Measurements from ENCODE around the gene OS9. TPM values are rescaled to one million over a fixed set of nuclear protein-coding genes. Genes with fewer than 3 reads are reported as not detected.
A peak's percentile ranks its signal among the peaks of the same experiment; 100 is the strongest.

OS9 gene
- total and polyA plus RNA-seq, 9 of the 15 experiments (the other 6 are each of a cell fraction or from before 2014, with no cell fraction given) = 4.6 to 105 (median 89.5) TPM

DNA sequence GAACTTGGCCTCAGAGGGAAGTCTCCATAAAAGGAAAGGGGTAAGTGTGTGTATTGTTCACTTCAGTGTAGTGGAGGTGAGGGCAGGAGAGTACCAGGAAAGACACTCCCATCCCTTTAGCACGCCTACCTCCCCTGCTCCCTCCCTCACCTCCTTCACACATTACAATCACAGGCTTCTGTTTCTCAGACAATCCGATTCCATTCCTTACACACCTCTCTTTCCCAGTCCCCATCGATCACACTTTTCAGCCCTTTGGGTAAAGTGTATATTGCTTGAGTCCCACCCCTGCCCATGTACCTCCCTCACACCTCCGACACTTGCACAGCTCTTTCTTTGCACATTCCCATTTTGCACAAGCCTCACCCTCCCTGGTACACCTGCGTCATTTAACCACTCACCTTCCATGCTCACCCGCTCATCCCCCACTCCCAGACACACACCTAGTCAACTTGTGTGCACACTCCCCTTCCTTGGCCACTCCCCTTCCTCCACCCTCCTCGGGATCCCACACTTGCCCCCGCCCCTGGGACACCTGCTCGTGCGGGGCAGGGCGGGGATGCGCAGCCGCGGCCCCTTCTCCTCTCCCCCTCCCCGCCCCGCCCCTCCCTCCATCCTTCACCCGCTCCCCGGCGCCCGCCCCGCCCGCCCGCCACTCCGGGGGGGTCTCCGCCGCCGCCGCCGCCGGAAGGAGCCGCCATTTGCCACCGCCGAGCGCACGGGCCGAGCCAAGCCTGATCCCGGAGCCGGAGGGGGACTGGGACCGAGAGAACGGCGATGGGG, 60.7 kb downstream of the OS9 start, which contains the start of gene MARCHF9 (continued):
- TF ChIP-seq, protein P1, sequence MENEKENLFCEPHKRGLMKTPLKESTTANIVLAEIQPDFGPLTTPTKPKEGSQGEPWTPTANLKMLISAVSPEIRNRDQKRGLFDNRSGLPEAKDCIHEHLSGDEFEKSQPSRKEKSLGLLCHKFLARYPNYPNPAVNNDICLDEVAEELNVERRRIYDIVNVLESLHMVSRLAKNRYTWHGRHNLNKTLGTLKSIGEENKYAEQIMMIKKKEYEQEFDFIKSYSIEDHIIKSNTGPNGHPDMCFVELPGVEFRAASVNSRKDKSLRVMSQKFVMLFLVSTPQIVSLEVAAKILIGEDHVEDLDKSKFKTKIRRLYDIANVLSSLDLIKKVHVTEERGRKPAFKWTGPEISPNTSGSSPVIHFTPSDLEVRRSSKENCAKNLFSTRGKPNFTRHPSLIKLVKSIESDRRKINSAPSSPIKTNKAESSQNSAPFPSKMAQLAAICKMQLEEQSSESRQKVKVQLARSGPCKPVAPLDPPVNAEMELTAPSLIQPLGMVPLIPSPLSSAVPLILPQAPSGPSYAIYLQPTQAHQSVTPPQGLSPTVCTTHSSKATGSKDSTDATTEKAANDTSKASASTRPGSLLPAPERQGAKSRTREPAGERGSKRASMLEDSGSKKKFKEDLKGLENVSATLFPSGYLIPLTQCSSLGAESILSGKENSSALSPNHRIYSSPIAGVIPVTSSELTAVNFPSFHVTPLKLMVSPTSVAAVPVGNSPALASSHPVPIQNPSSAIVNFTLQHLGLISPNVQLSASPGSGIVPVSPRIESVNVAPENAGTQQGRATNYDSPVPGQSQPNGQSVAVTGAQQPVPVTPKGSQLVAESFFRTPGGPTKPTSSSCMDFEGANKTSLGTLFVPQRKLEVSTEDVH (IDR thresholded peaks at IDR 0.05; ENCODE audit: low read depth, partially characterized antibody) = no peak
- TF ChIP-seq TAF9B (IDR thresholded peaks at IDR 0.05; ENCODE audit: partially characterized antibody) (no peak), HCFC1 (IDR thresholded peaks at IDR 0.05; ENCODE audit: low read depth, low read length) (no peak), SIRT6 (IDR thresholded peaks at IDR 0.05; ENCODE audit: low read depth, low read length) (no peak), ZNF75A (CRISPR knock-in tag; IDR thresholded peaks at IDR 0.05) (no peak), ELF4 (CRISPR knock-in tag; IDR thresholded peaks at IDR 0.05) (peak; percentile 83), SMC3 (conservative IDR thresholded peaks at IDR 0.05; ENCODE audit: insufficient read depth, low read depth, low read length) (no peak), ZNF696 (CRISPR knock-in tag; conservative IDR thresholded peaks at IDR 0.05) (no peak), HDAC8 (tag; IDR thresholded peaks at IDR 0.05) (no peak), TRIM28 (IDR thresholded peaks at IDR 0.05) (no peak), BRD9 (IDR thresholded peaks at IDR 0.05; ENCODE audit: low read depth, partially characterized antibody) (no peak), NBN (IDR thresholded peaks at IDR 0.05; ENCODE audit: low read depth) (0 out of 2 replicates have a peak, but pooled peaks have one; percentile 23)
- TF ChIP-seq, protein P2, sequence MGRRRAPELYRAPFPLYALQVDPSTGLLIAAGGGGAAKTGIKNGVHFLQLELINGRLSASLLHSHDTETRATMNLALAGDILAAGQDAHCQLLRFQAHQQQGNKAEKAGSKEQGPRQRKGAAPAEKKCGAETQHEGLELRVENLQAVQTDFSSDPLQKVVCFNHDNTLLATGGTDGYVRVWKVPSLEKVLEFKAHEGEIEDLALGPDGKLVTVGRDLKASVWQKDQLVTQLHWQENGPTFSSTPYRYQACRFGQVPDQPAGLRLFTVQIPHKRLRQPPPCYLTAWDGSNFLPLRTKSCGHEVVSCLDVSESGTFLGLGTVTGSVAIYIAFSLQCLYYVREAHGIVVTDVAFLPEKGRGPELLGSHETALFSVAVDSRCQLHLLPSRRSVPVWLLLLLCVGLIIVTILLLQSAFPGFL (CRISPR knock-in tag; IDR thresholded peaks at IDR 0.05) = no peak
- TF ChIP-seq, protein P3, sequence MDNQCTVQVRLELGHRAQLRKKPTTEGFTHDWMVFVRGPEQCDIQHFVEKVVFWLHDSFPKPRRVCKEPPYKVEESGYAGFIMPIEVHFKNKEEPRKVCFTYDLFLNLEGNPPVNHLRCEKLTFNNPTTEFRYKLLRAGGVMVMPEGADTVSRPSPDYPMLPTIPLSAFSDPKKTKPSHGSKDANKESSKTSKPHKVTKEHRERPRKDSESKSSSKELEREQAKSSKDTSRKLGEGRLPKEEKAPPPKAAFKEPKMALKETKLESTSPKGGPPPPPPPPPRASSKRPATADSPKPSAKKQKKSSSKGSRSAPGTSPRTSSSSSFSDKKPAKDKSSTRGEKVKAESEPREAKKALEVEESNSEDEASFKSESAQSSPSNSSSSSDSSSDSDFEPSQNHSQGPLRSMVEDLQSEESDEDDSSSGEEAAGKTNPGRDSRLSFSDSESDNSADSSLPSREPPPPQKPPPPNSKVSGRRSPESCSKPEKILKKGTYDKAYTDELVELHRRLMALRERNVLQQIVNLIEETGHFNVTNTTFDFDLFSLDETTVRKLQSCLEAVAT (IDR thresholded peaks at IDR 0.05) = peak; percentile 62 to 80; a peak in 2 of 4 replicates
- TF ChIP-seq, protein P4, sequence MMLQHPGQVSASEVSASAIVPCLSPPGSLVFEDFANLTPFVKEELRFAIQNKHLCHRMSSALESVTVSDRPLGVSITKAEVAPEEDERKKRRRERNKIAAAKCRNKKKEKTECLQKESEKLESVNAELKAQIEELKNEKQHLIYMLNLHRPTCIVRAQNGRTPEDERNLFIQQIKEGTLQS (IDR thresholded peaks at IDR 0.05) = no peak
- TF ChIP-seq, protein P4 (CRISPR knock-in tag; conservative IDR thresholded peaks at IDR 0.05) = no peak
- TF ChIP-seq, protein P5, sequence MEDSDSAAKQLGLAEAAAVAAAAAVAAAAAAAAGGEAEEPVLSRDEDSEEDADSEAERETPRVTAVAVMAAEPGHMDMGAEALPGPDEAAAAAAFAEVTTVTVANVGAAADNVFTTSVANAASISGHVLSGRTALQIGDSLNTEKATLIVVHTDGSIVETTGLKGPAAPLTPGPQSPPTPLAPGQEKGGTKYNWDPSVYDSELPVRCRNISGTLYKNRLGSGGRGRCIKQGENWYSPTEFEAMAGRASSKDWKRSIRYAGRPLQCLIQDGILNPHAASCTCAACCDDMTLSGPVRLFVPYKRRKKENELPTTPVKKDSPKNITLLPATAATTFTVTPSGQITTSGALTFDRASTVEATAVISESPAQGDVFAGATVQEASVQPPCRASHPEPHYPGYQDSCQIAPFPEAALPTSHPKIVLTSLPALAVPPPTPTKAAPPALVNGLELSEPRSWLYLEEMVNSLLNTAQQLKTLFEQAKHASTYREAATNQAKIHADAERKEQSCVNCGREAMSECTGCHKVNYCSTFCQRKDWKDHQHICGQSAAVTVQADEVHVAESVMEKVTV (CRISPR knock-in tag; IDR thresholded peaks at IDR 0.05) = no peak
- TF ChIP-seq, protein P6, sequence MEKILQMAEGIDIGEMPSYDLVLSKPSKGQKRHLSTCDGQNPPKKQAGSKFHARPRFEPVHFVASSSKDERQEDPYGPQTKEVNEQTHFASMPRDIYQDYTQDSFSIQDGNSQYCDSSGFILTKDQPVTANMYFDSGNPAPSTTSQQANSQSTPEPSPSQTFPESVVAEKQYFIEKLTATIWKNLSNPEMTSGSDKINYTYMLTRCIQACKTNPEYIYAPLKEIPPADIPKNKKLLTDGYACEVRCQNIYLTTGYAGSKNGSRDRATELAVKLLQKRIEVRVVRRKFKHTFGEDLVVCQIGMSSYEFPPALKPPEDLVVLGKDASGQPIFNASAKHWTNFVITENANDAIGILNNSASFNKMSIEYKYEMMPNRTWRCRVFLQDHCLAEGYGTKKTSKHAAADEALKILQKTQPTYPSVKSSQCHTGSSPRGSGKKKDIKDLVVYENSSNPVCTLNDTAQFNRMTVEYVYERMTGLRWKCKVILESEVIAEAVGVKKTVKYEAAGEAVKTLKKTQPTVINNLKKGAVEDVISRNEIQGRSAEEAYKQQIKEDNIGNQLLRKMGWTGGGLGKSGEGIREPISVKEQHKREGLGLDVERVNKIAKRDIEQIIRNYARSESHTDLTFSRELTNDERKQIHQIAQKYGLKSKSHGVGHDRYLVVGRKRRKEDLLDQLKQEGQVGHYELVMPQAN (IDR thresholded peaks at IDR 0.05; ENCODE audit: borderline replicate concordance) = peak; percentile 61; the same call in 1 of the 2 replicates
